Cardiac fibroblast (primary cell): ENCODE data around the gene GBP6.

Experiments
- DNase-seq, 2 donors: peaks; one replicate each; pipeline versions ENCODE4 v3.0.0 to v3.0.0-alpha.2; 2010; ENCODE audit warnings: low read depth in 2 of 2
- H3K4me3 ChIP-seq, 2 donors: replicated peaks in 1 of 2; 1 replicate in 1 of 2; 2 replicates in 1 of 2; pipeline ENCODE4 v1.5.1; 2011; ENCODE audit warnings: low read depth in 2 of 2, low read length in 2 of 2, mild to moderate bottlenecking in 2 of 2, moderate library complexity in 1 of 2
- CTCF ChIP-seq: IDR thresholded peaks from one replicate; pipeline ENCODE4 v1.5.1; 2011; ENCODE audit warnings: low read depth, mild to moderate bottlenecking, low read length, inconsistent platforms

GBP6 gene

GRCh38 chr1:89363638-89364536, at the start of gene GBP6:
Gene GBP6 (plus strand): TSS chr1:89364059. CDS start chr1:89368552, 4,493 bp downstream.
- H3K4me3 ChIP-seq = no peak within 1 kb of the TSS
- no peak for TF ChIP-seq CTCF
- DNase-seq = peak in 1 of 2 donors; percentile 13

GRCh38 chr1:89322402-89322801, 41.5 kb upstream of the GBP6 start:
- no peak for DNase-seq
- TF ChIP-seq CTCF = no peak
- no peak overlapping the region for H3K4me3 ChIP-seq

- no peak for DNase-seq
- no peak overlapping the region for H3K4me3 ChIP-seq
- no peak for TF ChIP-seq CTCF
Observed at GRCh38 chr1:89331890-89332289, 32.0 kb upstream of the GBP6 start.

- H3K4me3 ChIP-seq = no peak overlapping the region
- no peak for TF ChIP-seq CTCF
- no peak for DNase-seq
Observed at GRCh38 chr1:89332461-89332860, 31.4 kb upstream of the GBP6 start.

- no peak for TF ChIP-seq CTCF
- H3K4me3 ChIP-seq = no peak overlapping the region
- no peak for DNase-seq
Observed at GRCh38 chr1:89335486-89335885, 28.4 kb upstream of the GBP6 start.

- no peak overlapping the region for H3K4me3 ChIP-seq
- TF ChIP-seq CTCF = no peak
- DNase-seq = no peak
Observed at GRCh38 chr1:89337903-89338302, 26.0 kb upstream of the GBP6 start.
